ENCODE data around the gene DCHS1.

DCHS1 gene

DNA sequence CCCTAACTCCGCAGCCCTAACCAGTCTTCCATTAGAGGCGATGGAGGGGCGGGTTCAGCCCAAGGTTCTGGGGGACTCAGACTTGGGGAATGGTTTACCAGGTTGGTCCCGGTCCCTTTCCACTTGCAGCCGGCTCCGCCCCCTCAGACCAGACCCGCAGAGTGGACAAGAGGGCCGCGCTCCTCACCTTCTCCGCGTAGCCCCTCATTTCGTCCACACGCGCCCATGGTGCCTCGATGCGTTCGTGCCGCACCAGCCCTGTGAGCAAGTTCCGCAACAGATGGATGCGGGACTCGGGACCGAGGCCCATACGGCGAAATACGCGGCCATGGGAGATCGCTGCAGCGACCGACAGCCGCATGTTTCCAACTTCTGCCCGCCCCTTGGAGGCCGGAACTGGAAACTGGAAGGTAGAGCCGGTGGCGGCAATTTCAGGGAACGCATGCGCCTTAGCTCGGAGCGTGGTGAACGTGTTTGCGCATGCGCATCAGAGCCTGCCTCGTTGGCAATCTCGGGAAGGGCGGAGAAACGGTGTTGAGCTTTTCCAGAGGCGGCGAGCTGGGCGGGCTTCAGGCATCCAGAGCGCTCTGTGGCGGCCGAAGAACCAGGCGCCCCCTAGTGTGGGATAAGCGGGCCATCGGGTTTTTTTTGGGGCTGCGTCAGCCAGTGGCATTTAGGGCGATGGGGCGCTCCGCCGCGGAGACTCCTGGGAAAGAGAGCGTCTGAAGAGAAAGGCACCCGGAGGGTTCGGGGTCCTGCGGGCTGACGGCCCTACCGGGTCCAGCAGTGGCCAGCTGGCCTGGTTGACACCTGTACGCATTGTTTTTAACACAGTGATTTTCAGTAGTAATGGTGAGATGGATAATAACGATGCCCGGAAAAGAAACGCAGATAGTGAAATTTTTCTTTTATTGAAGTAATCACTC lies 27.6 kb upstream of the DCHS1 start, which contains the start of gene MRPL17:
Gene MRPL17 (minus strand): TSS at position 405 of the 926 bp plus-strand sequence. CDS start 44 bp downstream, at position 361.
- H3F3A ChIP-seq (ENCODE audit: control insufficient read depth, insufficient read depth), result peaks cover 23% of the 10 kb centered on the region
- H3K9me3 ChIP-seq (ENCODE audit: control insufficient read depth, insufficient read depth, low read length), result no peaks in the 10 kb centered on the region
- peak within 1 kb of the TSS; percentile 100 for H3K4me3 ChIP-seq (ENCODE audit: low read length)
- peak within 1 kb of the TSS; percentile 94 for H3K4me2 ChIP-seq (ENCODE audit: low read length)
- peaks cover 15% of the 10 kb centered on the region; the same call in 1 of the 2 replicates for H4K20me1 ChIP-seq (ENCODE audit: control insufficient read depth, insufficient read depth, low read depth, low read length)
- H3K36me3 ChIP-seq (ENCODE audit: control insufficient read depth, low read length), result peaks cover 40% of the 10 kb centered on the region
- no peaks in the 10 kb centered on the region; the same call in 1 of the 2 replicates for H3K27me3 ChIP-seq (ENCODE audit: control insufficient read depth, low read length)
- peaks cover 31% of the 10 kb centered on the region for H3K79me2 ChIP-seq (ENCODE audit: control insufficient read depth, low read length)
- H3K4me1 ChIP-seq (ENCODE audit: control insufficient read depth, low read length), result peaks cover 19% of the 10 kb centered on the region
- peak within 1 kb of the TSS; percentile 65 for H3K27ac ChIP-seq (ENCODE audit: low read depth, low read length)
- no peaks in the 10 kb centered on the region for H3K9me2 ChIP-seq (replicated peaks; ENCODE audit: control insufficient read depth, low read length)
- TF ChIP-seq, protein P1, sequence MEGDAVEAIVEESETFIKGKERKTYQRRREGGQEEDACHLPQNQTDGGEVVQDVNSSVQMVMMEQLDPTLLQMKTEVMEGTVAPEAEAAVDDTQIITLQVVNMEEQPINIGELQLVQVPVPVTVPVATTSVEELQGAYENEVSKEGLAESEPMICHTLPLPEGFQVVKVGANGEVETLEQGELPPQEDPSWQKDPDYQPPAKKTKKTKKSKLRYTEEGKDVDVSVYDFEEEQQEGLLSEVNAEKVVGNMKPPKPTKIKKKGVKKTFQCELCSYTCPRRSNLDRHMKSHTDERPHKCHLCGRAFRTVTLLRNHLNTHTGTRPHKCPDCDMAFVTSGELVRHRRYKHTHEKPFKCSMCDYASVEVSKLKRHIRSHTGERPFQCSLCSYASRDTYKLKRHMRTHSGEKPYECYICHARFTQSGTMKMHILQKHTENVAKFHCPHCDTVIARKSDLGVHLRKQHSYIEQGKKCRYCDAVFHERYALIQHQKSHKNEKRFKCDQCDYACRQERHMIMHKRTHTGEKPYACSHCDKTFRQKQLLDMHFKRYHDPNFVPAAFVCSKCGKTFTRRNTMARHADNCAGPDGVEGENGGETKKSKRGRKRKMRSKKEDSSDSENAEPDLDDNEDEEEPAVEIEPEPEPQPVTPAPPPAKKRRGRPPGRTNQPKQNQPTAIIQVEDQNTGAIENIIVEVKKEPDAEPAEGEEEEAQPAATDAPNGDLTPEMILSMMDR (IDR thresholded peaks at IDR 0.05; ENCODE audit: low read depth, low read length, poor library complexity, severe bottlenecking), result peak; percentile 85
- TF ChIP-seq EZH2phosphoT487 (IDR thresholded peaks at IDR 0.05; ENCODE audit: borderline replicate concordance, low read length), result no peak

DNA sequence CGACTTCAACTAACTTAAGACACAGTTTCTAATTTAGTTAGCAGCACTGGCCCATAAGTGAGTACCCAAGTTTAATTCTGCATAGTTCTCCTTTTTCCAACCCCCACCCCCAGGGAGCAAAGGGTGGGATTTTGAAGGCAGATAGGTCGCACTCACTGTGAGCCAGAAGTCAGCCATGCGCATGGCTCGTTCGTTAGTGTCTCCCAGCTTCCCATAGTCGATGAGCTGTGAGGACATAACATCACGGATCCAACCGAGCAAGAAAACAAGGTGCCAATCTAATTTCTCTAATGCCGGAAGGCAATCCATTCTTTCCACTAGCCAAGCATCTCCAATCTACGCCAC lies 27.0 kb upstream of the DCHS1 start:
- TF ChIP-seq, protein P1 (IDR thresholded peaks at IDR 0.05; ENCODE audit: low read depth, low read length, poor library complexity, severe bottlenecking), result no peak
- TF ChIP-seq EZH2phosphoT487 (IDR thresholded peaks at IDR 0.05; ENCODE audit: borderline replicate concordance, low read length), result no peak
- Histone ChIP-seq H3K27me3 (ENCODE audit: control insufficient read depth, low read length) (no peaks in the 10 kb centered on the region), H3F3A (ENCODE audit: control insufficient read depth, insufficient read depth) (peaks cover 23% of the 10 kb centered on the region), H3K4me3 (ENCODE audit: low read length) (peak overlapping the region; percentile 100), H3K27ac (ENCODE audit: low read depth, low read length) (peak overlapping the region; percentile 65), H3K36me3 (ENCODE audit: control insufficient read depth, low read length) (peaks cover 40% of the 10 kb centered on the region), H3K9me2 (replicated peaks; ENCODE audit: control insufficient read depth, low read length) (no peaks in the 10 kb centered on the region), H3K4me2 (ENCODE audit: low read length) (peak overlapping the region; percentile 94), H3K9me3 (ENCODE audit: control insufficient read depth, insufficient read depth, low read length) (no peaks in the 10 kb centered on the region), H3K4me1 (ENCODE audit: control insufficient read depth, low read length) (peaks cover 19% of the 10 kb centered on the region), H4K20me1 (ENCODE audit: control insufficient read depth, insufficient read depth, low read depth, low read length) (peaks cover 15% of the 10 kb centered on the region; the same call in 1 of the 2 replicates), H3K79me2 (ENCODE audit: control insufficient read depth, low read length) (peaks cover 31% of the 10 kb centered on the region)

DNA sequence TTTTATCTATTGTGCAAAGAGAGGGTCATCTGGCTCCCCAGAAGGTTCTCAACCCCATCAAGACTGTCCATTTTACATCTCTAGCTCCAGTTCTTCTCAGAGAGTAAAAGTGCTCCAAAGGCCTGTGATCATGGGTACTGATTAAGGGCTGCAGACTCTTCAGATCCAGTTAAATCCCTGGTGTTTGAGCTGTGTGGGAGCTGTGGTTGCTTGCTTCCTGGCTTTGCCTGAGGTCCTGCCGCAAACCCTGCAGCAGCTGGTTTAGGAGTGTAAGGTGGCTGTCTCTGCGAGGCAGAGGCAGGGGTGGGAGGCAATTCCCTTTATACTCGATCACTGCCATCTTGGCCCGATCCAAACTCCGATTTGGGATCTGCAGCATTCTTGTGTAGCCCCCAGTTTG lies 26.3 kb upstream of the DCHS1 start:
- Histone ChIP-seq H3K27ac (ENCODE audit: low read depth, low read length) (no peak overlapping the region), H3K27me3 (ENCODE audit: control insufficient read depth, low read length) (no peaks in the 10 kb centered on the region)

More for the DNA sequence above, 26.3 kb upstream of the DCHS1 start:
- Histone ChIP-seq H3K4me3 (ENCODE audit: low read length) (peak overlapping the region; percentile 100), H3K36me3 (ENCODE audit: control insufficient read depth, low read length) (peaks cover 40% of the 10 kb centered on the region), H3K9me2 (replicated peaks; ENCODE audit: control insufficient read depth, low read length) (no peaks in the 10 kb centered on the region), H3F3A (ENCODE audit: control insufficient read depth, insufficient read depth) (peaks cover 23% of the 10 kb centered on the region), H3K4me2 (ENCODE audit: low read length) (peak overlapping the region; percentile 94), H3K9me3 (ENCODE audit: control insufficient read depth, insufficient read depth, low read length) (no peaks in the 10 kb centered on the region), H3K4me1 (ENCODE audit: control insufficient read depth, low read length) (peaks cover 19% of the 10 kb centered on the region), H3K79me2 (ENCODE audit: control insufficient read depth, low read length) (peaks cover 31% of the 10 kb centered on the region), H4K20me1 (ENCODE audit: control insufficient read depth, insufficient read depth, low read depth, low read length) (peaks cover 15% of the 10 kb centered on the region; the same call in 1 of the 2 replicates)
- TF ChIP-seq EZH2phosphoT487 (IDR thresholded peaks at IDR 0.05; ENCODE audit: borderline replicate concordance, low read length), result no peak
- TF ChIP-seq, protein P1 (IDR thresholded peaks at IDR 0.05; ENCODE audit: low read depth, low read length, poor library complexity, severe bottlenecking), result no peak

Data from DOHH2 (cell line).